GM12878 (cell line): ENCODE data around the gene DCUN1D5. TPM values are rescaled to one million over a fixed set of nuclear protein-coding genes. Genes with fewer than 3 reads are reported as not detected.

Source experiments
- ATAC-seq: fragments of 200-7000 bp; cut with Tn5 transposase; 3 replicates; pipeline ENCODE4 v1.9.1; 2020; ENCODE audit warnings: mild to moderate bottlenecking, moderate library complexity
- BruUV-seq: library from RNA; stranded (reverse); fragments of 400-500 nt; replicated peaks from 2 replicates; lab custom pipeline; 2021; lab: Mats Ljungman, UMichigan
- CTCF ChIA-PET: fragments of 300-600 bp; sonication (Branson Sonifier 250); formaldehyde crosslinking; extraction: SDS; loops from one replicate; lab custom pipeline; 2021; ENCODE audit warnings: inconsistent platforms; lab: Yijun Ruan, JAX
- POLR2A ChIA-PET: fragments of 350-600 bp; formaldehyde crosslinking; extraction: SDS; loops from one replicate; lab custom pipeline; 2021; ENCODE audit warnings: inconsistent platforms; lab: Charles Lee
- RAD21 ChIA-PET: fragments of 300-600 bp; sonication (Branson Sonifier 250); formaldehyde crosslinking; loops from one replicate; lab custom pipeline; 2023; ENCODE audit warnings: antibody characterized with exemption; ENCODE audit not compliant: unreplicated experiment; lab: Charles Lee
- SMC1A ChIA-PET: fragments of 300-600 bp; sonication (Branson Sonifier 250); formaldehyde crosslinking; loops from one replicate; lab custom pipeline; 2023; ENCODE audit not compliant: unreplicated experiment, uncharacterized antibody; lab: Charles Lee
- DNase-seq: peaks from one replicate; pipeline ENCODE4 v3.0.0-alpha.2; 2011; ENCODE audit warnings: low read depth, low spot score
- FAIRE-seq: peaks from 3 replicates; lab custom pipeline; 2011; peaks lifted over from hg19 to GRCh38; lab: Jason Lieb, UNC
- H2AFZ ChIP-seq: 2 replicates; pipeline ENCODE4 v1.6.0; 2011; ENCODE audit warnings: low read depth, low read length, control low read depth; ENCODE audit not compliant: control insufficient read depth
- H3K27ac ChIP-seq: 2 replicates; pipeline ENCODE4 v1.5.1; 2011; ENCODE audit warnings: control low read depth; ENCODE audit not compliant: control insufficient read depth, insufficient read depth
- H3K27me3 ChIP-seq, 2 experiments: replicated peaks in 1 of 2; 2 replicates each; pipeline versions ENCODE4 v1.6.0 to v1.6.1; 2011; ENCODE audit warnings: low read length in 1 of 2; ENCODE audit not compliant: control insufficient read depth in 2 of 2, insufficient read depth in 2 of 2
- H3K36me3 ChIP-seq, 2 experiments: 2 replicates each; pipeline ENCODE4 v1.5.1; 2011; ENCODE audit warnings: low read length in 1 of 2; ENCODE audit not compliant: control insufficient read depth in 2 of 2, insufficient read depth in 2 of 2
- H3K4me1 ChIP-seq: 2 replicates; pipeline ENCODE4 v1.6.1; 2011; ENCODE audit warnings: mild to moderate bottlenecking, low read length, moderate library complexity, mixed read lengths; ENCODE audit not compliant: control insufficient read depth, insufficient read depth
- H3K4me2 ChIP-seq: 2 replicates; pipeline ENCODE4 v1.6.0; 2011; ENCODE audit warnings: control low read depth; ENCODE audit not compliant: control insufficient read depth, insufficient read depth
- H3K4me3 ChIP-seq: fragments of 200-600 bp; sonication (generic); 2 replicates; pipeline ENCODE4 v1.5.1; 2016
- H3K79me2 ChIP-seq: 2 replicates; pipeline ENCODE4 v1.6.0; 2011; ENCODE audit warnings: low read length; ENCODE audit not compliant: control insufficient read depth, insufficient read depth
- H3K9ac ChIP-seq: 2 replicates; pipeline ENCODE4 v1.8.0; 2011; ENCODE audit warnings: low read length, control low read depth, mixed read lengths; ENCODE audit not compliant: control insufficient read depth, insufficient read depth
- H3K9me3 ChIP-seq: replicated peaks from 3 replicates; pipeline ENCODE4 v1.5.1; 2011; ENCODE audit warnings: mild to moderate bottlenecking, low read length; ENCODE audit not compliant: control insufficient read depth, insufficient read depth
- H4K20me1 ChIP-seq: 2 replicates; pipeline ENCODE4 v1.6.0; 2011; ENCODE audit not compliant: control insufficient read depth, insufficient read depth
- CHD2 ChIP-seq: IDR thresholded peaks from 2 replicates; pipeline ENCODE4 v1.6.1; 2011; ENCODE audit warnings: low read depth, low read length, improper control_type of control experiment, borderline replicate concordance
- EED ChIP-seq: sonication (generic); IDR thresholded peaks from 2 replicates; pipeline ENCODE4 v1.6.1; 2016; ENCODE audit warnings: antibody characterized with exemption, low read depth
- IRF4 ChIP-seq: IDR thresholded peaks from 2 replicates; pipeline ENCODE4 v1.6.1; 2011; ENCODE audit warnings: low read depth, low read length
- MTA3 ChIP-seq: IDR thresholded peaks from 2 replicates; pipeline ENCODE4 v1.6.1; 2012; ENCODE audit warnings: low read length, inconsistent platforms, borderline replicate concordance
- MXI1 ChIP-seq: fragments of 150-350 bp; IDR thresholded peaks from 2 replicates; pipeline ENCODE4 v1.6.1; 2011; ENCODE audit warnings: low read depth, mild to moderate bottlenecking, inconsistent platforms, low read length, improper control_type of control experiment
- NBN ChIP-seq: fragments of 450-650 bp; IDR thresholded peaks from 2 replicates; pipeline ENCODE4 v1.6.1; 2016
- RBBP5 ChIP-seq: fragments of 200-600 bp; sonication (generic); conservative IDR thresholded peaks from 2 replicates; pipeline ENCODE4 v1.6.1; 2016
- USF1 ChIP-seq: IDR thresholded peaks from 2 replicates; pipeline ENCODE4 v1.6.1; 2011; ENCODE audit warnings: borderline replicate concordance, low read depth, mild to moderate bottlenecking, moderate library complexity, mixed read lengths, low read length; ENCODE audit not compliant: insufficient read depth; ENCODE audit errors: extremely low read length
- WGBS: methylation state at CpG from one replicate; pipeline ENCODE4 v1.1.6; 2016; ENCODE audit warnings: low lambda C conversion rate; ENCODE audit not compliant: insufficient replicate concordance, insufficient coverage; ENCODE audit errors: missing lambda C conversion rate; 5-methylcytosine and 5-hydroxymethylcytosine counted together
- in situ Hi-C: fragments of 300-500 bp; cut with MboI; formaldehyde crosslinking; loops from 9 replicates; pipeline ENCODE4 v1.14.3; 2018; ENCODE audit warnings: mixed read lengths
- intact Hi-C: fragments of 100-400 bp; cut with micrococcal nuclease; formaldehyde crosslinking; loops from one replicate; pipeline ENCODE4 v1.14.2; 2022; ENCODE audit not compliant: unreplicated experiment
- polyA plus RNA-seq, 11 experiments: library from polyadenylated mRNA; depleted of rRNA in 4 of 11; unstranded in 6 of 11; stranded (reverse) in 5 of 11; fragments of >200 nt; fragmentation: Nextera tagmentation in 4 of 11; fragmentation: Illumina TruSeq in 1 of 11; extraction: Ambion mirVana in 4 of 11; extraction: Trizol in 1 of 11; gene quantifications; 1 replicate in 1 of 11; 2 replicates in 10 of 11; pipeline versions ENCODE4 v1.2.1 to v1.2.3, GENCODE V29; 2011 to 2016; ENCODE audit warnings: inconsistent platforms in 2 of 11, missing spikeins in 2 of 11, low read depth in 1 of 11
- total RNA-seq, 4 experiments: library from RNA; depleted of rRNA in 3 of 4; stranded (reverse); fragments of >200 nt in 3 of 4; fragmentation: Illumina TruSeq in 1 of 4; extraction: Trizol in 1 of 4; gene quantifications; 2 replicates each; pipeline versions ENCODE4 v1.2.1 to v1.2.3, GENCODE V29; 2013 to 2021
- TF ChIP-seq, protein P1 (sequence below): fragments of 450-650 bp; IDR thresholded peaks from 2 replicates; pipeline ENCODE4 v1.6.1; 2017; ENCODE audit warnings: mild to moderate bottlenecking, low read depth, inconsistent platforms; ENCODE audit not compliant: poor library complexity, severe bottlenecking

Gene DCUN1D5
- total and polyA plus RNA-seq, 10 of the 15 experiments (the other 5 are each of a cell fraction or from before 2014, with no cell fraction given), result 20.4 to 87.0 (median 60.6) TPM

DNA sequence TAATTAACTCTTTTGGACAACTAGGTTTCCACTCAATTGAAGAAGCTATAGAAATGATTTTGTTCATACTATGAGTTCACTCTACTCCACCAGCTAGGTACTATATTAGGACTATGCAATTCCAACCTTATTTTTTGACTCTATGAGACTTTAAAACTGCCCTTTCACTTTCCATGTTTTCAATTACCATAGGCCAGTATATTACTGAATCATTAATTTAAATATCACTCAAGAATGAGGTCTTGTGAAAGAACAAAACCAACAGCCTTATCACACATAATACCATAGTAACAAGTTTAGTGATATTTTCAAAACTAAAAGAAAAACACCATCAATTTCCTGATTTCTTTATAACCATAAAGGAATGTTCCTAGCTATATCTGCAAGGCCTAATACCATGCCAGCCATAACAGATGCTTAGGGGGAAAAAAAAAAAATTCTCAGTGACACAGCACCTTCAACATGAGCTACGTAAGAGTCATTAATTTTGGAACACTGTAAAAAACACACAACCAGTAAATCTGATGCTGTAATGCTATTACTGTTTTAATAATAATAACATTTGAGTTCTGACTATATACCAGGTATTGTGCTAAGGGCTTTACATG, 6.1 kb downstream of the DCUN1D5 start:
- CTCF ChIA-PET, result interaction anchor here (0.7 to 0.9 kb wide), 2 partner anchors 50 to 171 kb away, joined by 3 read pairs; no protein-coding TSS in a partner anchor
- no peak for FAIRE-seq
- WGBS, result 100% methylated on average over 1 of the region's 1 CpG

More for the DNA sequence above, 6.1 kb downstream of the DCUN1D5 start:
- no peak overlapping the region for H3K4me3 ChIP-seq
- H4K20me1 ChIP-seq, result no peaks in the 10 kb centered on the region
- H3K36me3 ChIP-seq, result peaks cover 0 to 6% of the 10 kb centered on the region in 2 experiments; a peak in 3 of 4 replicates
- H3K79me2 ChIP-seq, result peaks cover 46% of the 10 kb centered on the region
- H2AFZ ChIP-seq, result no peak overlapping the region
- BruUV-seq, result no TSS peak
- no peak overlapping the region for H3K9ac ChIP-seq
- no peak overlapping the region for H3K27ac ChIP-seq
- in situ Hi-C loops, result no loop called here
- POLR2A ChIA-PET, result interaction anchor here (1.7 kb wide), 1 partner anchor 16 kb away, joined by 6 read pairs; no protein-coding TSS in a partner anchor
- no peaks in the 10 kb centered on the region for H3K9me3 ChIP-seq
- SMC1A ChIA-PET, result interaction anchor here (0.8 kb wide), 2 partner anchors 9 to 23 kb away, joined by 3 to 5 read pairs; partner anchors contain the start of gene DYNC2H1
- intact Hi-C loops, result no loop called here
- TF ChIP-seq EED (no peak), RBBP5 (no peak), NBN (no peak), MTA3 (no peak), MXI1 (no peak), IRF4 (no peak), USF1 (no peak), CHD2 (no peak)
- TF ChIP-seq, protein P1, sequence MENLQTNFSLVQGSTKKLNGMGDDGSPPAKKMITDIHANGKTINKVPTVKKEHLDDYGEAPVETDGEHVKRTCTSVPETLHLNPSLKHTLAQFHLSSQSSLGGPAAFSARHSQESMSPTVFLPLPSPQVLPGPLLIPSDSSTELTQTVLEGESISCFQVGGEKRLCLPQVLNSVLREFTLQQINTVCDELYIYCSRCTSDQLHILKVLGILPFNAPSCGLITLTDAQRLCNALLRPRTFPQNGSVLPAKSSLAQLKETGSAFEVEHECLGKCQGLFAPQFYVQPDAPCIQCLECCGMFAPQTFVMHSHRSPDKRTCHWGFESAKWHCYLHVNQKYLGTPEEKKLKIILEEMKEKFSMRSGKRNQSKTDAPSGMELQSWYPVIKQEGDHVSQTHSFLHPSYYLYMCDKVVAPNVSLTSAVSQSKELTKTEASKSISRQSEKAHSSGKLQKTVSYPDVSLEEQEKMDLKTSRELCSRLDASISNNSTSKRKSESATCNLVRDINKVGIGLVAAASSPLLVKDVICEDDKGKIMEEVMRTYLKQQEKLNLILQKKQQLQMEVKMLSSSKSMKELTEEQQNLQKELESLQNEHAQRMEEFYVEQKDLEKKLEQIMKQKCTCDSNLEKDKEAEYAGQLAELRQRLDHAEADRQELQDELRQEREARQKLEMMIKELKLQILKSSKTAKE, result no peak
- DNase-seq (no peak), ATAC-seq (peak; percentile 19)
- no peaks in the 10 kb centered on the region for H3K4me1 ChIP-seq
- RAD21 ChIA-PET, result no interaction called here
- H3K4me2 ChIP-seq, result no peak overlapping the region
- no peaks in the 10 kb centered on the region for H3K27me3 ChIP-seq
